Epithelial cell of prostate (primary cell): ENCODE results near the gene AHCTF1.
"Not testable (repeated sequence)": the region's sequence is repeated elsewhere in the genome, so short reads cannot be mapped to it uniquely, and the experiment has no call there.

ENCODE experiments used
- DNase-seq: peaks from one replicate; pipeline ENCODE4 v3.0.0-alpha.2; 2011; ENCODE audit warnings: low read depth, low spot score
- H3K27ac ChIP-seq: fragments of 450-650 bp; 2 replicates; pipeline ENCODE4 v1.5.1; 2017; ENCODE audit warnings: mild to moderate bottlenecking

The AHCTF1 gene

DNA sequence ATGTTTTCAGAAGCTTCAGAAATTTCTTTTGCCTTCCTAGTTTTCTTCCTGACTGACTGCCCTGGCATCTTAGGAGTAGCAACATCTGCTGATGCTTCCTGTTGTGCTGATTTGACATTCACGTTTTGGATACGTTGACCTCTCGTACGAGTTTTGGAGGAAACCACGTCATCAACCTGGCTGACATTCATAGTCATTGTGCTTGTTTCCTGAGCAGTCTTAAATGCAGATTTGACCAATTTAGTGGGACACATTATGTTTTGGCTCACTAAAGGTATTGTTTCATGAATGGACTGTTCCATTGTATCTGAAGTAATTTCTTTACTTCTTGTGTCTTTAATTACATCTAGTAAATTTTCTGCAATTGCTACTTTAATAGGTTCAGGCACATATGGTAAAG, 81.1 kb downstream of the AHCTF1 start:
- not testable (repeated sequence) for DNase-seq

DNA sequence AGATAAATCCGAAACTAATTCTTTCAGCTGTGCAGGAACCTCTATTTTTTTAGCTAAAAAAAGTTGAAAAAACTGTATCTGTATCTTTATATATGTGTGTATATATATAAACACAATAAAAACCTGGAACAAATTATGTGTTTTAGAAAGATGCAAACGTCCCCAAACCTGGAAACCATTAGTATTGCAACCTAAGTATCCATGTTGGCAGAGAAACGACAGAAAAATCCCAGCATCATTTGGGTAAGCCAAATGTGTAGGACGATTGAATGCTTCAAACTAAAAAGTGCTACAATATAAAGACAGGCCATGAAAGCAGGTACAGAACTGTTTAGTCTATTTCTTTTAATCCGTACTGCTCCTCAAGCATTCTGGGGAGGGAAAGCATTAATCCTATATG, 87.9 kb downstream of the AHCTF1 start:
- H3K27ac ChIP-seq = no peak overlapping the region
- no peak for DNase-seq

More for the DNA sequence above, 81.1 kb downstream of the AHCTF1 start:
- not testable (repeated sequence) for H3K27ac ChIP-seq

DNA sequence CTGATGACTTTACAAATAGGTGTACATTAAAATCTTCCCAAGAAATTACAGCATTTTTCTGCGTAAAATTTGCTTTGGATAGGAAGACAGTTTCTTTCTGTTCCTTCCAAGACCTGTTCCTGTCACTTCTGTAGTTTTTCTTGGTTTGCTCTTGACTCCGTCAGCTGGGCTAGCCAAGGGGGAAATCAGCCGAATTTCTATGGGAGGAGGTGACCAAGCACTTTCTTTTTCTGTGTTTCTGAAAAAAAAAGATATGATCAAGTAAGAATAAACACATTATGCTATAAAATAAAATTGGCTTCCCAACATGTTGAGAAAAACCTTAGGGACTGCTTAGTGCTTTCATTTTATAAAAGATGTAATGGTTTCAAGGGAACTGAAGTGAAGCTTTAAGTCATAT, 91.0 kb downstream of the AHCTF1 start:
- H3K27ac ChIP-seq, DNase-seq: not testable (repeated sequence)

DNA sequence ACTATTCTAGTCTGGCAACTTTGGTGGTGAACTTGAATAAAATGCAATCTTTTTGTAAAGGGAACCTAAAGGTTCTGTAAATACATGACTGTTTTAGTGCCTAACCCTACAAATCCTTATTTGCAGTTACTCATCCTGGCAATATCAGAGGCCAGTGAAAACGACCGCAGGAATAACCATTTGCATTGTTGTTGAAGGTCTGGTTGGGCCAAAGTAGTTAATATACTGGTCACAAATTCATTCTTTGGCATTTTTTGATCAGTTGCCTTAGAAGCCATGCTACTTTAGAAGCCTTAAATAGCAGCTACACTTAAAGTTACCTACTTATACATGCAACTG, 93.7 kb downstream of the AHCTF1 start:
- no peak for DNase-seq
- H3K27ac ChIP-seq = peak overlapping the region; percentile 45

DNA sequence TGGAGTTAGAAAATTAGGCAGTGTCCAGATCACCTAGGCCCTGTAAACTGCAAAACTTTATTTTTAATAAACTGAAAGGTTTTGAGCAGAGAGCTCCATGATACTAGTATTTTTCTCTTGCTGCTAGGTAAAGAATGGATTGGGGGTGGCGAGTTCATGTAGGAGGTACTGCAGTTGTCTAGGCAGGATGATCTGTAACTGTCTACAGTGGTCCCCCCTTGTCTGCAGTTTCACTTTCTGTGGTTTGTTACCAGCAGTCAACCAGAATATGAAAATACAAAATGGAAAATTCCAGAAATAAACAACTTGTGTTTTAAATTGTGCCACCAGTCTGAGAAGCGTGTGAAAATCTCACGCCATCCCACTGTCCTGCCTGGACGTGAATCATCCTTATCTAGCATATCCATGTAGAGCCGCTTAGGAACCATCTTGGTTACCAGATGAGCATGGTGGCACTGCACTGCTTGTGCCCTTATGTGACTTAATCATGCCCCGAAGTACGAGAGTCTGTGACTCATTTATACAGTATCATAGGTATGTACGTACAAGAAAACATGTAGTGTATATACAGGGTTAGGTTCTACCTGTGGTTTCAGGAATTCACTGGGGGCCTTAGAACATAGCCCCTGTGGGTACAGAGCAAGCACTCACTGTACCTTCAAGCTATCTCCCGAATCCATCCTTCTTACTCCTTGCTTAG, 94.2 kb downstream of the AHCTF1 start:
- peak; percentile 10 for DNase-seq
- peak overlapping the region; percentile 45 for H3K27ac ChIP-seq

DNA sequence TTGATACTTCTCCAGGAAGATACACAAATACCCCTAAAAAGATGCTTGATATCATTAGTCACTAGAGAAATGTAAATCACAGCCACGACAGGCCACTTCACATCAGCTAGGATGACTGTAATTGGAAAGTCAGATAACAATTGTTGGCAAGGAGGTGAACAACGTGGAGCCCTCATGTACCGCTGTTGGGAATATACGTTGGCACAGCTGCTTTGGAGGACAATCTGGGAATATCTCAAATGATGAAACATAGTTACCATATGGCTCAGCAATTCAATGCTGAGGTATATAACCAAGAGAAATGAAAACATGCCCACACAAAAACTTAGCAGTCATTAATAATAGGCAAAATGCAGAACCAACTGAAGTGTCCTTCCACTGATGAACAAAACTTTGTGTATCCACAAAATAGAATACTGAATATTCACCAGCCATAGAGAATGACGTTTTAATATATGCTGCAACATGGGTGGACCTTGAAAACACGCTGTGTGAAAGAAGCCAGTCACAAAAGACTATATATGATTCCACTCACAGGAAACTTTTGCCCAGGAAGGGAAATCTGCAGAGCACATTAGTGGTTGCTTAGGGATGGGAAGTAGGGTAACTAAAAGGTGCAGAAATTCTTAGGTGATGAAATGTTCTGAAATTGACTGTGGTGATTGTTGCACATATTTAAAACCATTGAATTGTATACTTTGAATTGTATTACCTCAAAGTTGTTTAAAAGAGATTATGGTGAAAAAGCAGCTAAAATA, 95.4 kb downstream of the AHCTF1 start:
- DNase-seq = no peak
- peak overlapping the region; percentile 7 for H3K27ac ChIP-seq

DNA sequence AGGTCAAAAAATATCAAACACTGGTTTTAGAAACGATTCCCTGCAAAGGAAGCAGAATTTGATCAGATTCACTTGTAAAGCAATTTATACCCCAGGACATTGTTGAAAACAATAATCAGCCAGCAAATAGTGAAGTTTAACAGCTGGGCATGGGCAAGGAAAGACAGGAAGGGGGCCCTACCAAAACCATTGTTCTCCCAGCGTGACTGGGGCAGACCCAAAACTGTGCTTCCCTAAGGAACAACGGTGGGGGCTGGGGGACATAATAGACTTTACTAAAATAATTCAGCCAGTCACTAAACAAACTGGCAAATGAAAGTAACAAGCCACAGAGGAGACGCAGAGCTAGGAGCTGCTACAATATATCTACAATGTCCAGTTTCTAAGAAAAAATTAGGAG, 100.2 kb downstream of the AHCTF1 start:
- no peak overlapping the region for H3K27ac ChIP-seq
- DNase-seq = no peak

DNA sequence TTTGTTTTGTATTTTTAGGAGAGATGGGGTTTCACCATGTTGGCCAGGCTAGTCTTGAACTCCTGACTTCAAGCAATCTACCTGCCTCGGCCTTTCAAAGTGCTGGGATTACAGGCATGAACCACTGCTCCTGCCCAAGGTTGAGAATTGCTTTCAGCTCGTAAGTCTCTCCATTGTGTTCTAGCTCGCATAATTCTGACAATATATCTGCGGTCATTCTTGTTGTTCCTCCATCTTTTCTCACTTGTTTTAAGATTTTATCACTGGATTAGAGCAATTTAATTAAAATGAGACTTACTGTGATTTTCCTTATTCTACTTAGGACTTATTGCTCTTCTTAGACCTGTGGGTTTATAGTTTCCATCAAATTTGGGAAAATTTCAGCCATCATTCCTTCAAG, 102.9 kb downstream of the AHCTF1 start:
- H3K27ac ChIP-seq = no peak overlapping the region
- DNase-seq = no peak

DNA sequence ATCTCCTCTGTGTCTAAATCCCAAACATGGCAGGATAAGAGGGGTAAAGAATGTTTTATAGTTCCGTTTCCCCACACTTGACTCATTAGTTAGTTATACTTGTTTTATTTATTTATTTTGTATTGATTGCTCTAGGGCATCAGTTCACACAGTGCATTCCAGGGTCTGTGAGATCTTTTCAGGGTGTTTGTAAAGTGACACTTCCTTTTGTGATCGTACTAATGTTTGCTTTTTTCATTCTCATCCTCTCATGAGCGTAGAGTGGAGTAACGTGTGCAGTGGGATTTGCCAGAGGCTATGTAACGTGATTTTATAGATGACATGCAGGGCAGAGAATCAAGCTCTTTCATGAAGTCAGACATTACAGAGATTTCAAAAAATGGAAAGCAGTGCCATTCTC, 104.4 kb downstream of the AHCTF1 start:
- DNase-seq = peak; percentile 27
- H3K27ac ChIP-seq = peak overlapping the region; percentile 7

DNA sequence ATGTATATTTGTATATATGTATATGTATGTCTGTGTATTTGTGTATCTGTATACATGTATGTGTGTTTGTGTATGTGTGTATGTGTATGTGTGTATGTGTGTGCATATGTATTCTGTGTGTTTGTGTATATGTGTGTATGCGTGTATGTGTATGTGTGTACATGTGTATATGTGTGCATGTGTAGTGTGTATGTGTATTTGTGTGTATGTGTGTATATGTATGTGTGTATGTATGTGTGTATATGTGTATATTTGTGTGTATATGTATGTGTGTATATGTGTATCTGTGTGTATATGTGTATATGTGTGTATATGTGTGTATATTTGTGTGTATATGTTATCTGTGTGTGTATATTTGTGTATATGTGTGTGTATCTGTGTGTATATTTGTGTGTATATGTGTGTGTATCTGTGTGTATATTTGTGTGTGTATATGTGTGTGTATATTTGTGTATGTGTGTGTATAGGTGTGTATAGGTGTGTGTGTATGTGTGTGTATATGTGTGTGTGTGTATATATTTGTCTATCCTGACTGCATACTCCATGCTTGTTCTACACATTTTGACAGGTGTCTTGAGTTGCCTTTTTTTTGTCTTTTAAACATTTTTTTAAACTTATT, 106.1 kb downstream of the AHCTF1 start:
- DNase-seq = no peak
- H3K27ac ChIP-seq = no peak overlapping the region

DNA sequence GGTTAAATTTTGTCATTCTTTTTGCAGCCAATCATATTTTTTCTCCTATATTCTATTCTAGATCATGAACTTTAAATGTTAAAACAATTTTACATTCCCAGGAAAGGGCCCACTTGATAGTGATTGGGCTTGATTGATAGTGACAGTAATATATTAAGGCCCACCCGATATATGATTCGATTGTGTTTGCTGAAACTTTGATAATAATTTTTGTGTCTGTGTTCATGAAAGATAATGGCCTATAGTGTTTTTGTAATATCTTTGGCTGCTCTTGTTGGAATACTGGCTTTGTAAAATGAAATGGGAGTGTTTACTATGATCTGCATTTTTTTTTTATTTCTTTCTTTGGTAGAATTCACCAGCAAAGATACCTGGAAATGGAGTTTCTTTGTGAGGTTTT, 107.2 kb downstream of the AHCTF1 start:
- H3K27ac ChIP-seq = no peak overlapping the region
- DNase-seq = no peak

DNA sequence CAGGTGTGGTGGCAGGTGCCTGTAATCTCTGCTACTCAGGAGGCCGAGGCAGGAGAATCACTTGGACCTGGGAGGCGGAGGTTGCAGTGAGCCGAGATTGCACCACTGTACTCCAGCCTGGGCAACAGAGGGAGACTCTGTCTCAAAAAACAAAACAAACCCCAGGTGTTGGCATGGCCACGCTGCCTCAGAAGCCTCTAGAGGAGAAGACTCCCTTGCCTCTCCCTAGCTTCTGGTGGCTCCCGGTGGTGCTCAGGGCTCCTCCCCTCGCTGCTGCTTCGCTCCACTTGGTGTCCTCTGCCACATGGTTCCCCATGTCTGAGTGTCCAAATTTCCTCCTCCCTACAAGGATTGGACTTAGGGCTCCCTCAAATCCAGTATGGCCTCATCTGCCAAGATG, 109.6 kb downstream of the AHCTF1 start:
- not testable (repeated sequence) for DNase-seq, H3K27ac ChIP-seq

DNA sequence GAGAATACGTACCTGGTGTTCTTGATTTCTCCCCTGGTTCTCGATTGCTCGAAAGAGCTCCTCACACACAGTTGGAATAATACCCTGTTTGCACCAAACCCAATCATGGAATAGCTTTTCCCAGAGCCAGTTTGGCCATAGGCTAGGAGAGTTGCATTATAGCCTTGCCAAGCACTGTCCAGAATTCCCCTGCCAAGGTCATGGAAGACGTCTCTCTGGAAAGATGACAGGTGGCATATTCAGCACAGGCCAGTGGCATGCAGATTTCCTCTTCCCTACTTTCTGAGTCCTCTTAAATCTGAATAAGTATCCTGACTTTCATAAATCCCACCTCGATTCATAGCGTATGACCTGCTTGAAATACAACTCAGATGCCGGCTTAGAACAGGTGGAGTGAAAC, 111.1 kb downstream of the AHCTF1 start:
- DNase-seq = no peak

DNA sequence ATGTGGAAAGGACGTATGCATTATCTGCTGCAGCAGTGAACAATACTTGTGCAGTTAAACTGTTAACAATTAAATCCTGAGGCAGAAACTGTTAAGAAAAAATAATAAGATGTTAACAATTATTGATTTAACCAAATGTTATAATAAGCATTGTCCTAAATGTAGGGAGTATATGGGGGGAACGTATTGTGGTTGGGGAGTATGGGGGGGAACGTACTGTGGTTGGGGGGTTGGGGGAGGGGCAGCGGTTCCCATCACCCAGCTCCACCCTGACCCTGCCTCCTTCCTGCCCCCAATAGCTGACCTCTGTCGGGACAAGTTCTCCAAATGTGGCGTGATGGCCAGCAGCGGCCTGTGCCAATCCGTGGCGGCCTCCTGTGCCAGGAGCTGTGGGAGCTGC, 114.0 kb downstream of the AHCTF1 start:
- H3K27ac ChIP-seq = not testable (repeated sequence)
- DNase-seq = peak; percentile 40

More for the DNA sequence above, 111.1 kb downstream of the AHCTF1 start:
- H3K27ac ChIP-seq = no peak overlapping the region

DNA sequence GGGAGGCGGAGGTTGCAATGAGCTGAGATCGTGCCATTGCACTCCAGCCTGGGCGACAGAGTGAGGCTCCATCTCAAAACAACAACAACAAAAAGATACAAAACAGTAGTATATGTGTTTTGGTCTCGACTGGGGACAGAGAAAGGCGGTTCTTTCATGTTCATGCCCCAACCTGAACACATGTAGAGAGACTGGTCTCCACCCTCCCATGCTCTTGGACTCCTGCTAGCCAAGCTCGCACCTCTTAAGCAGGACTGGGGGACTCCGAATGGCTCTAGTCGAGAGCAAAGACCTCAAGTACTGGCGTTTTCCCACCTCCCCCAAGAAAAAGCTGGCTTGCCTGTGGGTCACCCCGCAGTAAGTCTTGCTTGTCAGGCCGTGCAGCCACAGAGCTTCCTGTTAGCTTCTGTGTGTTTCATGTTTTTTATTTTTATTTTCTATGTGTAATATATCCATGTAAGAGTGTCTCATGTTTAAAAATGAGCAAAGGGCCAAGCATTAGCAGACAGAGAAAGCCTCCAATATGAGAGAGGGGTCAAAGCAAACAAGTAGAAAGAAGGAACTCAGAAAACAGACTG, 116.0 kb downstream of the AHCTF1 start:
- DNase-seq = no peak
- H3K27ac ChIP-seq = no peak overlapping the region

DNA sequence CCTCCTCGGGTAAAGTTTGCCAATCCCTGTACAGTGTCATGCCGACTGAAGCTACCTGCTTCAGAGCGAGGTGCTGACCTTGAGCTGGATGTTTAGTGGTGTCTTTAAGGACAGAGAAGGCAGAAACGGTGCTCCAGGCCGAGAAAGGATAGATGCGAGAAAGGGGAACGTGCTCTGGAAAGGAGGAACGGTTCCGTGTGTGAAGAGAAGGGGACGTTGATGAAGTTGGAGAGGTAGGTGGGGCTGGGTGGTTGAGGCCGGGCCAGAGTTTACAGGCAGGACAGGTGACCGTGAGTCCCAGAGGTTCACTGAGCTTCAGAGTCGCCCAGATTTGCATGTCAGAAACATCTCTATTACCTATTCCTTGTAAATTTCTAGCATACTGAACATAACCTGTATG, 116.9 kb downstream of the AHCTF1 start:
- DNase-seq = no peak
- no peak overlapping the region for H3K27ac ChIP-seq

DNA sequence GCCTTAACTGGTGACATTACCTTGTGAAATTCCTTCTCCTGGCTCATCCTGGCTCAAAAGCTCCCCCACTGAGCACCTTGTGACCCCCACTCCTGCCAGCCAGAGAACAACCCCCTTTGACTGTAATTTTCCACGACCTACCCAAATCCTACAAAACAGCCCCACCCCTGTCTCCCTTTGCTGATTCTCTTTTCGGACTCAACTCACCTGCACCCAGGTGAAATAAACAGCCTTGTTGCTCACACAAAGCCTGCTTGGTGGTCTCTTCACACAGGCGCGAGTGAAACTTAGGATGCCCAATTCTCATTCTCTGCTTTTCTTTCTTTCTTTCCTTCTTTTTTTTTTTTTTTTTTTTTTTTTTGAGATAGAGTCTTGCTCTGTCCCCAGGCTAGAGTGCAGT, 118.4 kb downstream of the AHCTF1 start:
- not testable (repeated sequence) for H3K27ac ChIP-seq, DNase-seq

DNA sequence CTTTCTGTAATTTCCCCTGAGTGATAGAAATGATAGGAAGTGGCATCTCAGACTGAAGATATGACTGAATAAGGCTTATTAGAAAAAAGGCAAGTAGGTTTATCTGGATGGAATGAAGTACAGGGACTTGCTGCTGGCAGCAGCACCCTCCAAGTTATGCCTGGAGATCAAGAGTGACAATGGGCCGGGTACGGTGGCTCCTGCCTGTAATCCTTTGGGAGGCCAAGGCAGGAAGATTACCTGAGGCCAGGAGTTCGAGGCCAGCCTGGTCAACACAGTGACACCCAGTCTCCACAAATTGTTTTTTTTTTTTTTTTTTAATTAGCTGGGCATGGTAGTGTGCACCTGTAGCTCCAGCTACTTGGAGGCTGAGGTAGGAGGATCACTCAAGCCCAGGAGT, 119.8 kb downstream of the AHCTF1 start:
- H3K27ac ChIP-seq = no peak overlapping the region
- no peak for DNase-seq

DNA sequence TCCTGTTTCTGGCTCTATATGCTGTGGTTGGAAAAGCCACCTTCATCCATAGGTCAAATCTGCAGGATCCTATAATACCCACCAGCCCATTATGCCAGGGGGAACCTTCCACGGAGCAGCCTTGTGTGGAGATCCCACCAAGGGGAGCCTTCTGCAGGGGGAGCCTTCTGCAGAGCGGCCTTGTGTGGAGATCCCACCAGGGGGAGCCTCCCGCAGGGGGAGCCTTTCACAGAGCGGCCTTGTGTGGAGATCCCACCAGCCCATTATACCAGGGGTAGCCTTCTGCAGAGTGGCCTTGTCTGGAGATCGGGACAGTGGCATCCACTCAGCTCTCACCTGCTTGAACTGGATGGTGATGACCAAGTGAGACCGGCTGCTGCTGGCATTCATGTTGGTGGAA, 122.3 kb downstream of the AHCTF1 start:
- DNase-seq = no peak
- no peak overlapping the region for H3K27ac ChIP-seq

DNA sequence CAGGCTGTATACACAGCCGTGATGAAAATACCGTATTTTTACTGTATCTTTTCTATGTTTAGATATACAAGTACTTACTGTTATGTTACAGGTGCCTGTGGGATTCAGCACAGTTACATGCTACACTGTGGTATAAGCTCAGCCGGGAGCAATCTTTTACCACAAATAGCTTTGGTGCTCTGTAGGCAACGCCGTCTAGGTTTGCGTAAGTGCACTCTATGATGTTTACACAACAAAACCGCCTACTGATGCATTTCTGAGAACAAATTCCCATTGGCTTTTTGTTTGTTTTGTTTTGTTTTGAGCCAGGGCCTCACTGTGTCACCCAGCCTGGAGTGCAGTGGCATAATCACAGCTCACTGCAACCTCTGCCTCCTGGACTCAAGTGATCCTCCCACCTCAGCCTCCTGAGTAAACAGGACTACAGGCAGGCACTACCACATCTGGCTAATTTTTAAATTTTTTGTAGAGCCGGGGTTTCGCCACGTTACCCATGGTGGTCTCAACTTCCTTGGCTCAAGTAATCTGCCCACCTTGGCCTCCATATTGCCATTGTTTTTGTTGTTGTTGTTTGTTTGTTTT, 126.5 kb downstream of the AHCTF1 start:
- no peak for DNase-seq
- no peak overlapping the region for H3K27ac ChIP-seq

DNA sequence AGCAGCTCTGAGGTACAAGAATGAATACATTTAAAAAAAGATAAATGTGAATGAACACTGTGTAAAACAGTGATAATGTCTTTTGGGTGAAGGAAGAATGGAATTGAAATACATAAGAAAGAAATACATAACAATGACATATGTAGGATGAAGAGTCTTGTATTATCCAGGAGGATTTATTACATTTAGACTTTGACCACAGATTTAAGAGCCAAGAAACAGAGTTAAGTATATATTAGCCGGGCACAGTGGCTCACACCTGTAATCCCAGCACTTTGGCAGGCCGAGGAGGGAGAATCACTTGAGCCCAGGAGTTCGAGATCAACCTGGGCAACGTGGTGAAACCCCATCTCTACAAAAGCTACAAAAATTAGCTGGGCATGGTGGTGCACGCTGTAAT, 127.9 kb downstream of the AHCTF1 start:
- no peak overlapping the region for H3K27ac ChIP-seq
- no peak for DNase-seq
